Measurements from ENCODE around the gene MCOLN2.
"Not testable (repeated sequence)": the region's sequence is repeated elsewhere in the genome, so short reads cannot be mapped to it uniquely, and the experiment has no call there.

MCOLN2 gene

DNA sequence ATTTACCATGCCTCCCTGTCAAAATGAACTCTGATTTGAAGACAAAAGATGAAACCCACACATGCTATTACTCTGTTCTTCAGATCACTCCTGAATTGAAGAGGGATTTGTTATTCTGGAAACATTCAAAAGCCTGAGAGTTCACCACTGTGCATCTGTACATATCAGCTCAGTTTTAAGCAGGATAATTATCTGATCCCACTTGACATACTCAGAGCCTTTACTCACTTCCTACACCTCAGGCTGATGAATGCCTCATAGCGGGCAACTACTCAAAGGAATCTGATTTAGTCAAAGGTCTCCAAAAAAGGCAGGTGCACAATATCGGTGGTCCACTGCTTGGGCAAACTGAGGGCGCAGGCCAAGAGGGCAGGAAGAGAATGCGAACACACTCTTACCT lies 56.4 kb downstream of the MCOLN2 start:
- DNase-seq: no peak

DNA sequence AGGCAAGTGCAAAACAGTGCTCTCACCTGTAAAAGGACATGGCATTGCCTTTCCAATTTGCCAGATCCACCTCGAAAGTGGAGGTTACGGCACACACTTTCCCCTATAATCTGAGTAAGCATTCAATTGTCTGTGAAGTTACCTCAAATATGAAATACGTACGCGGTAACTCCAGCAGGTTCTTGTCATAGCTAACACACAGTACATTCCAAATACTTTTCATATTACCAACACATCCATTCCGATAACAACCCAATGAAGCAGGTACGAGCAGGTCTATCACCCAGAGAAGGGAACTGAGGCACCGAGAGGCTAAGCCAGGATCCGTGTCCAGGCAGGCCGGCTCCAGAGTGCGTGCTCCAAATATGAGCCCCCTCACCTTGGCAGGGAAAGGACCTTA lies 57.2 kb downstream of the MCOLN2 start:
- no peak for DNase-seq

DNA sequence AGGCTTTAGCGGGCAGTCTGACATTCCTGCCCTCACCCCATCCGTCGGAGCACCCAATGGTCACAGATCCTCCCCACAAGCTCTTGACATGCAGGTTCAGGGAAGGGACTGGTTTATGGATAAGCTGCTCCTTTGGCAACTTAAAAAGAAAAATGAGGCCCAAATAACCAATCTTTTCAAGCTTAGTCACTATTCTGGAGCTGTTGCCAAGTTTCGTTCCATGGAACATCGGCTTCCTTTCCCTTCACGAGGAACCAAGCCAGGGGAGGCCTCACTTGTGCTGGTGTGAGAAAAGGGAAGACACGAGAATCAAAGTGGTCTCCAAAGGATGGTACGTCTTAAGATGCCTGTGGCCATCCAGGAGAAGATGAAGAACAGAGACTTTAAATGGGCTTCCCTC lies 57.8 kb downstream of the MCOLN2 start:
- no peak for DNase-seq

GRCh38 chr1:84936116-84936810 lies 60.6 kb downstream of the MCOLN2 start:
- no peak for DNase-seq

- DNase-seq: no peak
These were observed 63.8 kb downstream of the MCOLN2 start for GRCh38 chr1:84933011-84933611.

- no peak for DNase-seq
These were observed 66.1 kb downstream of the MCOLN2 start for GRCh38 chr1:84930831-84931230.

DNA sequence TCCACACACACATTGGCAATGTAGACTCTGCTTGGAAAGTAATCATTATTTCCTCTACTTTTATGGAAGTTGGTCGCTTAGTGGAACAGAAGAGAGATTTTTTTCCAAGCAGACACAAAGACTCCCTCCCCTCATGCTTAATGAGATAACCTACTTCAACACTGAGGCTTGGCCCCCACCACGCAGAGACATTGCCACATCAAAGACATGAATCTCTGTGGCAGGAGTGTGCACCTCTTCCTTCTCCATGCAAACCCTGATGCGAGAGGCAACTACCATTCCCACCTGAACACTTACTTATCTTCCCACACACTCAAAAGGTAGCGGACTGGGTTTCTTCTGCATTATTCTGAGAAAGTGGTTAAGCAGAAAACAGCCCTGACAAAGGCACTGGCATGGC lies 66.6 kb downstream of the MCOLN2 start:
- DNase-seq: no peak

DNA sequence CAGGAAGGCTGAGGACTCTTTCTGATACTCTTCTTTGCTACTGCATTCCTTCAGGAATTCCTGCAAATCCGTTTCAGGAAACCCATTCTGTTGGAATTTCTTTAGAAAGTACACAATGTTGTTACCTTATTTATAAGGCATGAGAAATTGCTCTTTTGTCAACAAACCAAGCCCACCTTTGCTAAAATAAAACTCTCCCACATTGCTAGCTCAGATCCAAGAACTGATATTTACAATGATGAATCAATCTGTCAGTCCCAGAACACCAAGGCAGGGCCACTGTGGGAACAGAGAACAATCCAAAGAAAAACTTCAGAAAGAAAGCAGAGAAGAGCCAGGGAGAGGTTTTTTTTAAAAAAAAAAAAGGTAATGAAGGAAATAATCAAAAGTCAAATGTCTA lies 67.3 kb downstream of the MCOLN2 start:
- DNase-seq: no peak

- DNase-seq: no peak
These were observed 67.9 kb downstream of the MCOLN2 start for GRCh38 chr1:84928979-84929378.

- no peak for DNase-seq
These were observed 73.6 kb downstream of the MCOLN2 start for GRCh38 chr1:84923317-84923716.

- DNase-seq: no peak
These were observed 76.8 kb downstream of the MCOLN2 start for GRCh38 chr1:84920159-84920558.

GRCh38 chr1:84919461-84919970 lies 77.4 kb downstream of the MCOLN2 start:
- no peak for DNase-seq

DNA sequence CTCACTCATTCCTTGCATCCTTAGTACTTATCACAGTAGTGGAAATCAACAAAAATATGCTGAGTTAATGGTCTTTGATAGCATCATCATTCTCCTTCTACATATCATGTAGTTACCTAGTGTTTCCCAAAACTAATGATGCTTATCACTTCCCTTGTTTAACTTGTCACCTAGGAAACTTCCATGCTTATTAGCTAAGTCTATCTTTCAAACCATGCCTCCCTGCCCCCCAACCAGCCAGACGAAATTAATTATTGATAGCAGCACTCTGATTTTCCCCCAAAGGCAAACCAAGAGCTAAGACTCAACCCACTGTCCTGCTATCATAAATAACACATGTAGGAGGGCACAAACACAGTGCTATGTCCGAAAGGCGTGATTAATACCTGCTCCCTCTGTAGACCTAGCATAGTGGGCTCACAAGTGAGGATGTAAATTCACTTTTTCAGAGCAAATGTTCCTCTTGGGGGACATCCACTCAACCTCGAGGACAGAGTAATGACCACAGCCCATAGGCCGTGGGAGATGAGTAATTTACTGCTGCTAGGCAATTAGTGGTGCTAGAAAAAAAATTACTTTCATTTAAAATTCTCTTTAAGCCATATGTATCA lies 78.1 kb downstream of the MCOLN2 start:
- no peak for DNase-seq

GRCh38 chr1:84916897-84917296 lies 80.0 kb downstream of the MCOLN2 start:
- DNase-seq: no peak

DNA sequence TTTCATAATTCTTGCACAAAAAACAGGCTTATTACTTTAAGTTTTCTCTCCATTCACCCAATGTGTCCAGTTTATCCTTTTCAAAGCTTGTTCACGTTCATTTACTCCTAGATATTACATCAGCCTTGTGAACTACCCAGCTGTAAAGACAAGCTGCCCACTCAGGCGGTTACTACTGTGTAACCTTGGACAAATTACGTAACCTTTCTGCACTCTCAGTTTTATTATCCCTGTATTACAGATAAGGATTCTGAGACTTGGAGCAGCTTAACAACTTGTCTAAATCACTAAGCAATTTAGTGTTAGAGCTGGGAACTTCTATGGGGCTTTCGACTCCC lies 83.4 kb downstream of the MCOLN2 start:
- no peak for DNase-seq

GRCh38 chr1:84912726-84913554 lies 84.0 kb downstream of the MCOLN2 start:
- no peak for DNase-seq

DNA sequence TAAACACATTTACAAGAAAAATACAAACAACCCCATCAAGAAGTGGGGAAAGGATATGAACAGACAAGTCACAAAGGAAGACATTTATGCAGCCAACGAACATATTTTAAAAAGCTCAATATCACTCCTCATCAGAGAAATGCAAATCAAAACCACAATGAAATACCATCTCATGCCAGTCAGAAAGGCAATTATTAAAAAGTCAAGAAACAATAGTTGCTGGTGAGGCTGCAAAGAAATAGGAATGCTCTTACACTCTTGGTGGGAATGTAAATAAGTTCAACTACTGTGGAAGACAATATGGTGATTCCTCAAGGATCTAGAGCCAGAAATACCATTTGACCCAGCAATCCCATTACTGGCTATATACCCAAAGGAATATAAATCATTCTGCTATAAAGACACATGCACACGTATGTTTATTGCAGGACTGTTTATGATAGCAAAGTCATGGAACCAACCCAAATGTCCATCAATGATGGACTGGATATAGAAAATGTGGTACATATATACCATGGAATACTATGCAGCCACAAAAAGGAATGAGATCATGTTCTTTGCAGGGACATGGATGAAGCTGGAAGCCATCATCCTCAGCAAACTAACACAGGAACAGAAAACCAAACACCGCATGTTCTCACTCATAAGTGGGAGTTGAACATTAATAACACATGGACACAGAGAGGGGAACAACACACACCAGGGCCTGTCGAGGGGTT lies 88.0 kb downstream of the MCOLN2 start:
- not testable (repeated sequence) for DNase-seq

DNA sequence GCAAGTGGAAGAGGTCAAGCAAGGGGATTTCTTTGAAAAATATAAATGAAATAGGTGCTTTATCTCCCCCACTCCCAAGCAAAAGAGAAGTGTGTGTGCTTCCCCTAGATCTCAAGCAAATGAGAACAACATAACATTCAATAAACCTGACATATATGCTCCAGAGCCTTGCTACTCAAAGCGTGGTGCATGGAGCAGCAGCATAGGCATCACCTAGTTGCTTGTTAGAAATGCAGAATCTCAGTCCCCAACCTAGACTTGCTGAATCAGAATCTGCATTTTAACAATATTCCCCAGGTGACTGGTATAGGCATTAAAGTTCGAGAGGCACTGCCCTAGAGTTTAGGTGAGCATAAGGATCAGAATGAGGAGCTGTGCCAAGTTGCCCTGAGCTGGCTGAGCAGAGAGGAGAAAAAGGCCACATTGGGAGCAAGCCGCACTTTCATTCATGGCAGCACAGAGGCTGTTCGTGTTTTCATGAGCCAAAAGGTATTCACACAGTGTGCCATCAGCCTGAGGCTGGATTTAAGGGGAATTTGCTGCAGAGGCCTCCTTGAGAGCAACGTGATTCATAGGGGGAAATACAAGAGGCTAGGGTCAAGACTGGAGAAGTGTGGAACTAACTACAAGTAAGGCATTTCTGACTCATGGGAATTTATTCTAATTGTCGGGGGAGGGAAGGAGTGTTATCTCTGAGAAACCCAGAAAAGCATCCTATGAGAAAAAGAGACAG lies 89.7 kb downstream of the MCOLN2 start:
- DNase-seq: no peak

- DNase-seq: not testable (repeated sequence)
These were observed 94.2 kb downstream of the MCOLN2 start for GRCh38 chr1:84902727-84903126.

DNA sequence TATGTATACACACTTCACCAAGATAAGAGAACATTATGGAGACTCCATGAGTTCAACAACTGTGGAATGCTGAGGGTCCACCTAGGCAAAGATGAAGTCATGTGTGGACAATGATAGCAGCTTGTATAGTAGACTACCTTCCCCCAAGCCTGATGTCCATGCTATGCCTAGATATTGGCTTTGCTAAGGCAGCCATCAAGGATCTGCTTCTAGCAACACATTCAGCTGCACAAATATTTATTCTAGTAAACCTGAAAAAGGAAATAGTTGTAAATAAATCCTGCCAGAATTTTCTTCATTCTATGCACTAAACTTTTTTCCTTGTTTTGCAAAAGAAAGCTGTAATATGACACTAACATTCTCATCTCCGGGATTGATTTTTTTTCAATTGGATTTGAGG lies 96.9 kb downstream of the MCOLN2 start:
- no peak for DNase-seq

DNA sequence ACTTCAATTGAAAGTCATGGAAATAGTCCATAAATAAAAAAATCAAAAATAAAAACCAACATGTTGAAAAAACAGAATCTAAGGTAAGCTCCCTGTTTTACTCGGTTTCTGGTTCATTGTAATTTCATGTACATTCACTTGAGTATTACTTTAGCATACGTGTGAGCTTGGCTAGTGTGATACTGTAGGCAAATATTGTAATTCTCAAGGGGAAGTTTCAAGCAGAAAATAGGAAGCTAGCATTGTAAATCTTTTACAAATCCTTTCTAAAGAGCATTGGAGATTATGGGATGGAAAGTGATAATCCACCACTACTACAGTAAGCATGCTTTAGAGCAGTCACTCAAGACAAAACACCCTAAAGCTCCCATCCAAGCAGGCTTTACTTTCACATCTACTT lies 100.6 kb downstream of the MCOLN2 start:
- no peak for DNase-seq
